Upper lobe of left lung (tissue), 6 donors: ENCODE results near the gene MLC1. TPM values are rescaled to one million over a fixed set of nuclear protein-coding genes. Genes with fewer than 3 reads are reported as not detected.

Source experiments
- ATAC-seq, 2 donors: fragments of 200-7000 bp; cut with Tn5 transposase; one replicate each; pipeline ENCODE4 v1.9.1; 2022; ENCODE audit warnings: mild to moderate bottlenecking in 2 of 2, moderate library complexity in 2 of 2; ENCODE audit not compliant: low FRiP score in 2 of 2
- DNase-seq, 2 donors: peaks; one replicate each; pipeline ENCODE4 v3.0.0-alpha.2; 2019 to 2020
- H3K27ac ChIP-seq, 4 donors: fragments of 200-600 bp; sonication (generic); one replicate each; pipeline ENCODE4 v1.5.1; 2016 to 2019
- H3K27me3 ChIP-seq, 4 donors: fragments of 200-600 bp; sonication (generic); one replicate each; pipeline ENCODE4 v1.5.1; 2017 to 2019
- H3K36me3 ChIP-seq, 4 donors: fragments of 200-600 bp; sonication (generic); one replicate each; pipeline ENCODE4 v1.5.1; 2016 to 2019
- H3K4me1 ChIP-seq, 4 donors: fragments of 200-600 bp; sonication (generic); one replicate each; pipeline ENCODE4 v1.5.1; 2018 to 2019
- H3K4me3 ChIP-seq, 4 donors: fragments of 200-600 bp; sonication (generic); one replicate each; pipeline ENCODE4 v1.5.1; 2017 to 2019; ENCODE audit warnings: mild to moderate bottlenecking in 2 of 4, moderate library complexity in 1 of 4
- H3K9me3 ChIP-seq, 4 donors: fragments of 200-600 bp; sonication (generic); one replicate each; pipeline ENCODE4 v1.5.1; 2018 to 2019
- CTCF ChIP-seq, 6 experiments: fragments of 450-650 bp in 4 of 6; fragments of 200-600 bp in 2 of 6; sonication (generic) in 2 of 6; IDR thresholded peaks; one replicate each; pipeline ENCODE4 v1.5.1; 2016 to 2019; ENCODE audit warnings: antibody characterized with exemption in 6 of 6
- EP300 ChIP-seq, 4 donors: sonication (generic); formaldehyde crosslinking; IDR thresholded peaks; one replicate each; pipeline ENCODE4 v1.5.1; 2017; ENCODE audit warnings: antibody characterized with exemption in 4 of 4, control low read depth in 2 of 4
- POLR2A ChIP-seq, 4 donors: fragments of 450-650 bp; IDR thresholded peaks; one replicate each; pipeline ENCODE4 v1.5.1; 2016 to 2017; ENCODE audit warnings: antibody characterized with exemption in 4 of 4, mild to moderate bottlenecking in 2 of 4
- POLR2AphosphoS5 ChIP-seq, 2 donors: sonication (generic); formaldehyde crosslinking; IDR thresholded peaks; one replicate each; pipeline ENCODE4 v1.5.1; 2017; ENCODE audit warnings: antibody characterized with exemption in 2 of 2
- WGBS, 2 donors: methylation state at CpG; one replicate each; pipeline ENCODE4 v1.1.5; 2017 to 2018; 5-methylcytosine and 5-hydroxymethylcytosine counted together
- total RNA-seq, 6 donors: library from RNA; depleted of rRNA in 4 of 6; stranded (reverse); fragments of >200 nt in 4 of 6; gene quantifications; one replicate each; pipeline versions ENCODE4 v1.1.0 to v1.2.1, GENCODE V29; 2016 to 2021
- donor health status: DM: no; HTN: no; CAD: no; lungs with moderate emphysema.
- donor health status: DM: no; HTN: yes; CAD: no; lungs with severe emphysema.

MLC1 gene
- total RNA-seq, 6 donors from 2014 or later = 0.78 to 3.1 (median 1.2) TPM

- no peaks in the 10 kb centered on the region for H3K36me3 ChIP-seq
- ATAC-seq (no peak), DNase-seq (no peak)
- H3K9me3 ChIP-seq = no peaks in the 10 kb centered on the region
- no peak overlapping the region for H3K4me3 ChIP-seq
- no peak overlapping the region for H3K27ac ChIP-seq
- no peaks in the 10 kb centered on the region for H3K4me1 ChIP-seq
- H3K27me3 ChIP-seq = no peaks in the 10 kb centered on the region
- 96% methylated on average over 13 of the region's 13 CpGs for WGBS, 2 donors
- TF ChIP-seq EP300 (IDR thresholded peaks at IDR 0.05) (no peak), POLR2A (IDR thresholded peaks at IDR 0.05) (no peak), POLR2AphosphoS5 (IDR thresholded peaks at IDR 0.05) (no peak), CTCF (IDR thresholded peaks at IDR 0.05) (no peak)
Measured at GRCh38 chr22:50078246-50078645, 7.0 kb downstream of the MLC1 start.

DNA sequence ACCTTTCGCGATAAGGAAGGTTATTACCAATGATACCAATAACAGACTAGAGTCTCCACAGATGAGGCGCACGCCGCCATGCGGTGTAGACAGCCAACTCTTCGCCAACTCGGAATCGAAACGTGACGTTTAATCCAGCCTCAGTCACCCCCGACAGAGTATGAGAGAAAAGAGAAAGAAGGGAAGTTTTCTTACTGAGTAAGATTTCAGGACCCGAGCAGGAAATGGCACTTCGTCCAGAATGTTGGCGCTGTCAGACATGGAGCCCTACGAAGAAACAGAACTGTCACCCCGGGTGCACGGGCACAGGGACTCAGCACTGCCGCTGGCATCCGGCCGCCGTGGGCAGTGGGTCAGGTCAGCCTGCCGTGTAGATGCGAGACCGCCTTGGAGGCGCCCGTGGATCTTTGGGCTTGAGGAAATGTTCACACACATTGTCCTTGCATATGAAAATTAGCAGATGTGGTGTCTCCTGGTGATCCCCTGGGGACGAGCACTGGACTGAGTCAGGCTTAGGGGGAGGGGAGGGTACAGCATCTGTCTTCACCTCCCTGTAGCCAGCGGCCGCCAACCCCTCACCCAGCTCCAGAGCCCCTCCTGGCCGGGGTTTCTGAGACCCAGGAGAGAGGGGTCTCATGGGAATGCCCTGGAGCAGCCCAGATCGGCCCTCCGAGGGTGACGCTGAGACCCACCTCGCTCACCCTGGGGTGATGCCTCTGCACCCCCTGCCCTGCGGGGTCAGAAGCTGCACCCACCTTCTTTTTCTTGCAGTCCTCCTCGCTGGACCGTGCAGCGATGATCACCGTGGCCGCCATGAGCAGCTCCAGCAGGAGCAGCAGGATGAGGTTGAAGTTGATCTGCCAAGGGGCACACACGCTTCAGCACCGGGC, 8.3 kb downstream of the MLC1 start:
- ATAC-seq (no peak), DNase-seq (peak in 1 of 2 donors; percentile 64)
- Histone ChIP-seq H3K27me3 (no peaks in the 10 kb centered on the region), H3K4me3 (no peak overlapping the region), H3K4me1 (no peaks in the 10 kb centered on the region), H3K36me3 (no peaks in the 10 kb centered on the region), H3K27ac (no peak overlapping the region), H3K9me3 (no peaks in the 10 kb centered on the region)
- no peak for TF ChIP-seq CTCF (IDR thresholded peaks at IDR 0.05)
- no peak for TF ChIP-seq POLR2AphosphoS5 (IDR thresholded peaks at IDR 0.05)
- TF ChIP-seq EP300 (IDR thresholded peaks at IDR 0.05) = no peak
- no peak for TF ChIP-seq POLR2A (IDR thresholded peaks at IDR 0.05)
- 82 to 87% methylated on average over 42 to 43 of the region's 43 CpGs for WGBS, 2 donors

- DNase-seq = no peak
- no peak for TF ChIP-seq CTCF (IDR thresholded peaks at IDR 0.05)
- no peak for TF ChIP-seq EP300 (IDR thresholded peaks at IDR 0.05)
- no peak for TF ChIP-seq POLR2A (IDR thresholded peaks at IDR 0.05)
- TF ChIP-seq POLR2AphosphoS5 (IDR thresholded peaks at IDR 0.05) = no peak
- H3K4me1 ChIP-seq = no peaks in the 10 kb centered on the region
- H3K27ac ChIP-seq = no peak overlapping the region
- H3K4me3 ChIP-seq = no peak overlapping the region
- H3K27me3 ChIP-seq = no peaks in the 10 kb centered on the region
- ATAC-seq = no peak
- H3K36me3 ChIP-seq = no peaks in the 10 kb centered on the region
- whole genome bisulfite sequencing, 2 donors = 76 to 79% methylated on average over 27 to 32 of the region's 32 CpGs
- no peaks in the 10 kb centered on the region for H3K9me3 ChIP-seq
Measured at GRCh38 chr22:50074551-50075530, 10.4 kb downstream of the MLC1 start.

GRCh38 chr22:50074056-50074455, 11.2 kb downstream of the MLC1 start:
- H3K36me3 ChIP-seq = no peaks in the 10 kb centered on the region
- DNase-seq = peak in 1 of 2 donors; percentile 56
- H3K4me3 ChIP-seq = no peak overlapping the region
- 88 to 89% methylated on average over 10 to 17 of the region's 17 CpGs for WGBS, 2 donors
- H3K27me3 ChIP-seq = no peaks in the 10 kb centered on the region
- no peaks in the 10 kb centered on the region for H3K9me3 ChIP-seq
- H3K27ac ChIP-seq = no peak overlapping the region
- H3K4me1 ChIP-seq = no peaks in the 10 kb centered on the region
- ATAC-seq = no peak
- TF ChIP-seq EP300 (IDR thresholded peaks at IDR 0.05) = no peak
- no peak for TF ChIP-seq CTCF (IDR thresholded peaks at IDR 0.05)
- TF ChIP-seq POLR2A (IDR thresholded peaks at IDR 0.05) = no peak
- TF ChIP-seq POLR2AphosphoS5 (IDR thresholded peaks at IDR 0.05) = no peak
